Retinal pigment epithelial cell (primary cell): ENCODE measurements around the gene MAML1.

ENCODE experiments used
- DNase-seq: peaks from one replicate; pipeline ENCODE4 v3.0.0-alpha.2; 2010; ENCODE audit warnings: low read depth
- H3K4me3 ChIP-seq: 2 replicates; pipeline ENCODE4 v1.5.1; 2011; ENCODE audit warnings: mild to moderate bottlenecking, low read length, control low read depth, moderate library complexity
- CTCF ChIP-seq: conservative IDR thresholded peaks from 2 replicates; pipeline ENCODE4 v1.5.1; 2011; ENCODE audit warnings: low read depth, low read length, control low read depth, inconsistent platforms

MAML1 gene

GRCh38 chr5:179798771-179799643 is 66.4 kb downstream of the MAML1 start:
- TF ChIP-seq CTCF = no peak
- H3K4me3 ChIP-seq = no peak overlapping the region
- DNase-seq = no peak

- DNase-seq = no peak
- TF ChIP-seq CTCF = no peak
- no peak overlapping the region for H3K4me3 ChIP-seq
Observed at GRCh38 chr5:179799644-179799973, 67.0 kb downstream of the MAML1 start.

GRCh38 chr5:179800071-179800695 is 67.6 kb downstream of the MAML1 start:
- no peak overlapping the region for H3K4me3 ChIP-seq
- TF ChIP-seq CTCF = no peak
- DNase-seq = no peak

- H3K4me3 ChIP-seq = no peak overlapping the region
- DNase-seq = no peak
- no peak for TF ChIP-seq CTCF
Observed at GRCh38 chr5:179800696-179801201, 68.1 kb downstream of the MAML1 start.

- H3K4me3 ChIP-seq = no peak overlapping the region
- no peak for DNase-seq
- TF ChIP-seq CTCF = peak; percentile 76
Observed at GRCh38 chr5:179801304-179802206, 68.9 kb downstream of the MAML1 start.

GRCh38 chr5:179802207-179802883 is 69.7 kb downstream of the MAML1 start:
- no peak overlapping the region for H3K4me3 ChIP-seq
- no peak for TF ChIP-seq CTCF
- DNase-seq = no peak
